Bone marrow (tissue), 2 donors: ENCODE results near the gene BCO2.
"Not testable (repeated sequence)": the region's sequence is repeated elsewhere in the genome, so short reads cannot be mapped to it uniquely, and the experiment has no call there.

Experiments used
- DNase-seq, 2 donors: peaks; one replicate each; lab custom pipeline; 2025; lab: John Stamatoyannopoulos, UW

BCO2 gene

GRCh38 chr11:112174789-112175598, at the start of gene BCO2:
BCO2 (plus strand) TSS chr11:112175512; CDS start chr11:112175602, 90 bp downstream.
- peak in 1 of 2 donors; percentile 32 for DNase-seq

GRCh38 chr11:112127056-112127455, 48.3 kb upstream of the BCO2 start:
- no peak for DNase-seq

GRCh38 chr11:112128483-112129121, 46.7 kb upstream of the BCO2 start:
- no peak for DNase-seq

GRCh38 chr11:112129656-112130055, 45.7 kb upstream of the BCO2 start:
- DNase-seq: peak in 1 of 2 donors; percentile 40

- no peak for DNase-seq
Measured at GRCh38 chr11:112132737-112133136, 42.6 kb upstream of the BCO2 start.

GRCh38 chr11:112134473-112134872, 40.8 kb upstream of the BCO2 start:
- DNase-seq: no peak

GRCh38 chr11:112143597-112143996, 31.7 kb upstream of the BCO2 start:
- DNase-seq: no peak

- DNase-seq: no peak
Measured at GRCh38 chr11:112150517-112150916, 24.8 kb upstream of the BCO2 start.

GRCh38 chr11:112156153-112156955, 19.0 kb upstream of the BCO2 start:
- DNase-seq: no peak

- DNase-seq: no peak
Measured at GRCh38 chr11:112156956-112157766, 18.2 kb upstream of the BCO2 start.

GRCh38 chr11:112159098-112160065, 15.9 kb upstream of the BCO2 start:
- DNase-seq: no peak

GRCh38 chr11:112160091-112160848, 15.0 kb upstream of the BCO2 start:
- no peak for DNase-seq

GRCh38 chr11:112161012-112161411, 14.3 kb upstream of the BCO2 start:
- no peak for DNase-seq

- not testable (repeated sequence) for DNase-seq
Measured at GRCh38 chr11:112162200-112162599, 13.1 kb upstream of the BCO2 start.

GRCh38 chr11:112162761-112163546, 12.4 kb upstream of the BCO2 start:
- DNase-seq: no peak

GRCh38 chr11:112163875-112164685, 11.2 kb upstream of the BCO2 start, which contains the start of gene IL18:
IL18 (minus strand) TSS chr11:112164094; CDS start chr11:112155053, 9,041 bp downstream.
- DNase-seq: peak in 1 of 2 donors; percentile 74

GRCh38 chr11:112165049-112165448, 10.3 kb upstream of the BCO2 start:
- DNase-seq: no peak

- DNase-seq: no peak
Measured at GRCh38 chr11:112166562-112166961, 8.8 kb upstream of the BCO2 start.
